HG02943 (cell line): ENCODE data around the gene SLC35F6.
"Not testable (repeated sequence)": the region's sequence is repeated elsewhere in the genome, so short reads cannot be mapped to it uniquely, and the experiment has no call there.

ENCODE experiments used
- ATAC-seq: cut with Tn5 transposase; IDR thresholded peaks from one replicate; pipeline ENCODE4 v1.9.1; 2021; ENCODE audit warnings: mild to moderate bottlenecking, low read depth, moderate library complexity; ENCODE audit not compliant: unreplicated experiment

Gene SLC35F6

DNA sequence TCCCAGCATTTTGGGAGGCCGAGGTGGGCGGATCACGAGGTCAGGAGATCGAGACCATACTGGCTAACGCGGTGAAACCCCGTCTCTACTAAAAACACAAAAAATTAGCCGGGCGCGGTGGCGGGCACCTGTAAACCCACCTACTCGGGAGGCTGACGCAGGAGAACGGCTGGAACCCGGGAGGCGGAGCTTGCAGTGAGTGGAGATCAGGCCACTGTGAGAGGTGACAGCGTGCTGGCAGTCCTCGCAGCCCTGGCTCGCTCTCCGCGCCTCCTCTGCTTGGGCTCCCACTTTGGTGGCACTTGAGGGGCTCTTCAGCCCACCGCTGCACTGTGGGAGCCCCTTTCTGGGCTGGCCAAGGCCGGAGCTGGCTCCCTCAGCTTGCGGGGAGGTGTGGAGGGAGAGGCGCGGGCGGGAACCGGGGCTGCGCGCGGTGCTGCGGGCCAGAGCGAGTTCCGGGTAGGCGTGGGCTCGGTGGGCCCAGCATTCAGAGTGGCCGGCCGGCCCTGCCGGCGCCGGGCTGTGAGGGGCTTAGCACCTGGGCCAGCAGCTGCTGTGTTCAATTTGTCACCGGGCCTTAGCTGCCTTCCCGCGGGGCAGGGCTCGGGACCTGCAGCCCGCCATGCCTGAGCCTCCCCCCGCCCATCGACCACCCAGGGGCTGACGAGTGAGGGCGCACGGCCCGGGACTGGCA, 50.1 kb downstream of the SLC35F6 start:
- not testable (repeated sequence) for ATAC-seq

DNA sequence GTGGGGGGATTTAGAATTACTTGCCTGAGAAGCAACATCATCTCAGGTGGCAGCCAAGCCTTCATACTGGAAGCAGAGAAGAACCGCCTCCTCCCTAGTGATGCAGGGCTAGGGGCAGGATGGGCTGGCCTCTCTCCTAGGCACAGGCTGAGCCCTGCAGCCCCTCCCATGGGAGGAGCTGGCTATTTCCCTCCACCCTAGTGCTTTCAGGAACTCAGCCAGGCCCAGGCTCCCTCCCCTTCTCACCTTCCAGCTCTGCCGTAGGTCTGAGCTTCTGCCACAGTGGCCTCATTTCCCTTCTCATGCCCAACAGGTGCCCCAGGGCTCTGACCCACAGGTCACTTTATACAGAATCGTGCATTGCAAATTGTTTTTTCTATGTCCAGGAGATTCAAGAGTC, 52.8 kb downstream of the SLC35F6 start:
- ATAC-seq: no peak

DNA sequence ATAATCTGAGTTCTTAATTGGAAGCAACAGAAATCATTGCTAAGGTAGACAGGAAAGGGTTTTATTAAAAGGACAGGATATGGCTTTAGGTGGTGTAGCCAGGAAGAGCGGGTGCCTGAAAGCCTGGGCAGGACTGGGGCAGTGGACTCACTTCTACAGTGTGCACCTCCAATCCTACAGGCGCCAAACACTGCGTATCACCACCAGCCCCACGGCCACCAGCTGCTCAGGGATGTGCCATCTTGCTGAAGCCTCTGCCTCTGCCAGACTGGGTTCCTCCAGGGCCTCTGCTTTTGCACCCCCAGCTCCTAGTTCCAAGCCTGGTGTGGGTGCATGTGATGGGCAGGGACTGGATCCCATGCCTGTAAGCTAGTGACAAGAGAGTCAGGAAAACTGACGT, 54.2 kb downstream of the SLC35F6 start:
- ATAC-seq: no peak

DNA sequence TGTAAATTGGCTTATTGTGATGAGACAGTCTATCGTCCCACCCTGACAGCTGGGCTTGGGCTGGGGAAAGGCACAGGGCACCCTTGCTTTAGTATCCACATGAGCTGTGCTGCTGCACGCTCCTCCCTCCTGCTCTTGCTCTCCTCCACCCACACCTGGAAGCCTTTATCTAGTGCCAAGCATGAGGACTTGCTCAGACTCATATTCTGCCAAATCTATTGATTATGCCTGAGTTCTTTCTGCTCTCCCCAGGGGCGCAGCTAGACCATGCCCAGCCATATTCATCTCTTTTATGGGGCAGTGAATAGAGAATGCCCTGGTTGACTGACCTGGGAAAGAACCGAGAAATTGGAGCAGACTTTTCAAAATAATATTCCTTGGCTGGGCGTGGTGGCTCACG, 54.9 kb downstream of the SLC35F6 start:
- ATAC-seq: no peak

DNA sequence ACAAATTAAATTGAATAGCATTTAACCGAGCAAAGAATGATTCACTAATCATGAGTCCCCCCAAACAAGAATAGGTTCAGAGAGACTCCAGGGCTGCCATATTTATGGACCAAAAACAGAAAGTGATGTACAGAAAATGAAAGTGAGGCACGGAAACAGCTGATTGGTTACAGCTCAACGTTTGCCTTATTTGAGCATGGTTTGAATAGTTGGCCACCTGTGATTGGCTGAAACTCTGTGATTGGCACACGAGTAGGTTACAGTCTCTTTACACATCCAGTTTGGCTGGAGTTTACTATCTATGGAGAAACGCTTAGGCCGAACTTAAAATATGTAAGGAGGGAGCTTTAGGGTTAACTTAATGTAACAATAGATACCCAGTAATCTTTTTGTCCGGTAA, 56.8 kb downstream of the SLC35F6 start:
- ATAC-seq: no peak

DNA sequence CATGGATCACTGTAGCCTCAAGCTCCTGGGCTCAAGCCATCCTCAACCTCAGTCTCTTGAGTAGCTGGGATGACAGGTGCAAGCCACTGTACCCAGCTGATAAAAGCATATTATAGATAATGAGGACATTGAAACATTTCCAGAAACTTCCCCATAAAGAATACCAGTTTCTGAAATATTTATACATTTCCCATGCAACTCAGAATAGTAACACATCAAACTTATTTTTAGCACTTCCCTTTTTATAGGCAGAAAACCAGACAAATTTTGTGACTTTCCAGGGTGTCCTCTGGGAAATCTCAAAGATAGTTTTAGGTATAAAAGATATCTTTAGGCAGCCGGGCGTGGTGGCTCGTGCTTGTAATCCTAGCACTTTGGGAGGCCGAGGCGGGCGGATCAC, 58.8 kb downstream of the SLC35F6 start:
- ATAC-seq: no peak
